HL-60 (cell line): Measurements from ENCODE around the gene RAB15.

Experiments
- DNase-seq, 2 experiments: peaks; one replicate each; pipeline ENCODE4 v3.0.0-alpha.2; 2010 to 2020; ENCODE audit warnings: low read depth in 1 of 2, low spot score in 1 of 2
- H3K27ac ChIP-seq: fragments of 250-450 bp; sonication (Bioruptor Pico); replicated peaks from 2 replicates; pipeline ENCODE4 v1.5.1; 2020; ENCODE audit warnings: mild to moderate bottlenecking, moderate library complexity
- H3K27me3 ChIP-seq: fragments of 250-450 bp; sonication (Bioruptor Pico); 2 replicates; pipeline ENCODE4 v1.5.1; 2021; ENCODE audit warnings: mild to moderate bottlenecking, moderate library complexity; ENCODE audit not compliant: insufficient read depth, poor library complexity, severe bottlenecking
- H3K4me3 ChIP-seq: replicated peaks from 2 replicates; pipeline ENCODE4 v1.5.1; 2011; ENCODE audit warnings: mild to moderate bottlenecking, control low read depth, low read length; ENCODE audit not compliant: insufficient read depth
- CTCF ChIP-seq: IDR thresholded peaks from one replicate; pipeline ENCODE4 v1.5.1; 2011; ENCODE audit warnings: low read length, control low read depth, inconsistent platforms; ENCODE audit not compliant: insufficient read depth
- GABPA ChIP-seq: IDR thresholded peaks from 2 replicates; pipeline ENCODE4 v1.6.1; 2012; ENCODE audit warnings: low read depth
- POLR2AphosphoS5 ChIP-seq: IDR thresholded peaks from 2 replicates; pipeline ENCODE4 v1.6.1; 2012; ENCODE audit warnings: low read depth
- REST ChIP-seq: IDR thresholded peaks from 2 replicates; pipeline ENCODE4 v1.6.1; 2012; ENCODE audit warnings: low read depth; ENCODE audit not compliant: insufficient replicate concordance
- SPI1 ChIP-seq: IDR thresholded peaks from 2 replicates; pipeline ENCODE4 v1.6.1; 2012; ENCODE audit warnings: low read depth, mild to moderate bottlenecking, borderline replicate concordance

Gene RAB15

DNA sequence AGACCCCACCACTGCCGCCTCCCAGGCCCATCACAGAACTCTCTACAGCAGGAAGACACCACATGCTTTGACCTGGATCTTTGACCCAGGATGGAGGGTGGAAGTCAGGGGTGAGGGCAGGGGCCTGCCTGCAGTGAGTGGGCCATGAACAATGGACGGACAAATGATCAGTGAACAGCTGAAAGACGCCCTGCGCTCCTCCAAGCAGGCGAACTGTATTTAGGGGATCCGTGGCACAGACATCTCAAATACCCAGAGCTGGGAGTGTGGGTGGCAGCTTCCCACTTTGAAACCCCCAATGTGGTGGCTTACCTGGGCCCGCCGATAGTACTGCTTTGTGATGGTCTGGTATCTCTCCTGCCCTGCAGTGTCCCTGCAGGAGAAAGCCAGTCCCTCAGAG, 20.8 kb downstream of the RAB15 start:
- TF ChIP-seq SPI1 (no peak), REST (no peak), POLR2AphosphoS5 (no peak), GABPA (no peak), CTCF (no peak)
- Histone ChIP-seq H3K27ac (no peak overlapping the region), H3K27me3 (no peaks in the 10 kb centered on the region), H3K4me3 (no peak overlapping the region)
- no peak for DNase-seq

- Histone ChIP-seq H3K27ac (no peak overlapping the region), H3K4me3 (no peak overlapping the region), H3K27me3 (no peaks in the 10 kb centered on the region)
- TF ChIP-seq SPI1 (no peak), REST (no peak), CTCF (no peak), POLR2AphosphoS5 (no peak), GABPA (no peak)
- no peak for DNase-seq
Measured at GRCh38 chr14:64950889-64951288, 21.2 kb downstream of the RAB15 start.

- TF ChIP-seq SPI1 (no peak), POLR2AphosphoS5 (no peak), CTCF (no peak), REST (no peak)
- DNase-seq = no peak
- H3K27ac ChIP-seq = no peak overlapping the region
- no peak overlapping the region for H3K4me3 ChIP-seq
- H3K27me3 ChIP-seq = no peaks in the 10 kb centered on the region
Measured at GRCh38 chr14:64948612-64949210, 23.4 kb downstream of the RAB15 start.
